Measurements from ENCODE around the gene CATSPERE. TPM values are rescaled to one million over a fixed set of nuclear protein-coding genes. Genes with fewer than 3 reads are reported as not detected.
"Not testable (repeated sequence)": the region's sequence is repeated elsewhere in the genome, so short reads cannot be mapped to it uniquely, and the experiment has no call there.

The CATSPERE gene
- total RNA-seq, 4 donors from 2014 or later: 0.24 to 1.4 (median 1.0) TPM

- DNase-seq (ENCODE audit: low spot score) (no peak), ATAC-seq (ENCODE audit: low FRiP score) (no peak)
- no peak for TF ChIP-seq CTCF (IDR thresholded peaks at IDR 0.05)
Observed at GRCh38 chr1:244454412-244454811, 6.7 kb upstream of the CATSPERE start.

GRCh38 chr1:244456586-244456985 lies 4.5 kb upstream of the CATSPERE start:
- TF ChIP-seq CTCF (IDR thresholded peaks at IDR 0.05): no peak
- ATAC-seq (ENCODE audit: low FRiP score) (no peak), DNase-seq (ENCODE audit: low spot score) (no peak)

GRCh38 chr1:244458781-244459180 lies 2.3 kb upstream of the CATSPERE start:
- DNase-seq (ENCODE audit: low spot score): no peak
- TF ChIP-seq CTCF (IDR thresholded peaks at IDR 0.05): no peak
- ATAC-seq (ENCODE audit: low FRiP score): no peak

- DNase-seq (ENCODE audit: low spot score) (no peak), ATAC-seq (ENCODE audit: low FRiP score) (no peak)
- no peak for TF ChIP-seq CTCF (IDR thresholded peaks at IDR 0.05)
Observed at GRCh38 chr1:244460197-244460596, 876 bp upstream of the CATSPERE start.

GRCh38 chr1:244466724-244467123 lies 5.7 kb downstream of the CATSPERE start:
- ATAC-seq (ENCODE audit: low FRiP score) (no peak), DNase-seq (ENCODE audit: low spot score) (no peak)
- TF ChIP-seq CTCF (IDR thresholded peaks at IDR 0.05): no peak

- ATAC-seq (ENCODE audit: low FRiP score) (no peak), DNase-seq (ENCODE audit: low spot score) (no peak)
- TF ChIP-seq CTCF (IDR thresholded peaks at IDR 0.05): no peak
Observed at GRCh38 chr1:244473059-244473605, 12.1 kb downstream of the CATSPERE start.

GRCh38 chr1:244484971-244485370 lies 23.9 kb downstream of the CATSPERE start:
- ATAC-seq (ENCODE audit: low FRiP score); DNase-seq (ENCODE audit: low spot score): not testable (repeated sequence)

GRCh38 chr1:244494653-244495052 lies 33.6 kb downstream of the CATSPERE start:
- DNase-seq (ENCODE audit: low spot score) (no peak), ATAC-seq (ENCODE audit: low FRiP score) (no peak)
- no peak for TF ChIP-seq CTCF (IDR thresholded peaks at IDR 0.05)
